ENCODE data around the gene SIRT7.

The SIRT7 gene

GRCh38 chr17:81917565-81918332, at the start of gene SIRT7:
SIRT7 (minus strand) TSS chr17:81918176; CDS start chr17:81918131, 45 bp downstream.
- DNase-seq = peak; percentile 12

- no peak for DNase-seq
Observed at GRCh38 chr17:81967244-81967532, 49.2 kb upstream of the SIRT7 start.

GRCh38 chr17:81966343-81967243, 48.6 kb upstream of the SIRT7 start:
- no peak for DNase-seq

DNA sequence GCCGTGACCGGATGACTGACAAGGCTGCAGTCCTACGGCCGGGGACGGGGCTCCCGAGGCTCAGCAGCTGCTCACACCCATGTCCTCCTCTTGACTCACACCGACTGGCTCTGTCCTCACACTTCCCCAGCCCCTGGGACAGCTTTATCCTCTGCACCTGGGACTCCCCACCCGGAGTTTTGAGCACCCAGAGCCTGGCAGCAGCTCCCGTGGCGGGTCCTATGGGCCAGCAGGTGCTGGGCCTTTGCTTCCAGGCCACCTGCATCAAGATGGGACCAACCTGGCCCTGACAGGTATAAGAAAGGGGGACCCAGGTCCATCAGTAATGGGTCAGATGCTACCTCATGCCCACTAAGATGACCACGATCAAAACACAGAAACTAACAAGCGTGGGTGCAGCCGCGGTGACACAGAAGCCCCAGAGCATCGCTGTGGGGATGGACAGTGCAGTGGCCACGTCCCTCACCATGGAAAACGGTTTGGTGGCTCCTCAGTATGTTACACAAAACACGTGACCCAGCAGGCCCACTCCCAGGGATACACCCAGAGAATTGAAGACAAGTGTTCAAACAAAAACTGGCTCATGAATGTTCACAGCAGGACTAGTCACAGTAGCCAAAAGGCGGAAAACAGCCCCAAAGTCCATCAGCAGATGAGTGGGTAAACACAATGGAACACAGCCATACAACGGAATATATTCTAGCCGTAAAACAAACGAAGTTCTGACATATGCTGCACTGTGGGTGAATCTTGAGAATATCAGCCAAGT, 46.3 kb upstream of the SIRT7 start:
- DNase-seq = no peak

DNA sequence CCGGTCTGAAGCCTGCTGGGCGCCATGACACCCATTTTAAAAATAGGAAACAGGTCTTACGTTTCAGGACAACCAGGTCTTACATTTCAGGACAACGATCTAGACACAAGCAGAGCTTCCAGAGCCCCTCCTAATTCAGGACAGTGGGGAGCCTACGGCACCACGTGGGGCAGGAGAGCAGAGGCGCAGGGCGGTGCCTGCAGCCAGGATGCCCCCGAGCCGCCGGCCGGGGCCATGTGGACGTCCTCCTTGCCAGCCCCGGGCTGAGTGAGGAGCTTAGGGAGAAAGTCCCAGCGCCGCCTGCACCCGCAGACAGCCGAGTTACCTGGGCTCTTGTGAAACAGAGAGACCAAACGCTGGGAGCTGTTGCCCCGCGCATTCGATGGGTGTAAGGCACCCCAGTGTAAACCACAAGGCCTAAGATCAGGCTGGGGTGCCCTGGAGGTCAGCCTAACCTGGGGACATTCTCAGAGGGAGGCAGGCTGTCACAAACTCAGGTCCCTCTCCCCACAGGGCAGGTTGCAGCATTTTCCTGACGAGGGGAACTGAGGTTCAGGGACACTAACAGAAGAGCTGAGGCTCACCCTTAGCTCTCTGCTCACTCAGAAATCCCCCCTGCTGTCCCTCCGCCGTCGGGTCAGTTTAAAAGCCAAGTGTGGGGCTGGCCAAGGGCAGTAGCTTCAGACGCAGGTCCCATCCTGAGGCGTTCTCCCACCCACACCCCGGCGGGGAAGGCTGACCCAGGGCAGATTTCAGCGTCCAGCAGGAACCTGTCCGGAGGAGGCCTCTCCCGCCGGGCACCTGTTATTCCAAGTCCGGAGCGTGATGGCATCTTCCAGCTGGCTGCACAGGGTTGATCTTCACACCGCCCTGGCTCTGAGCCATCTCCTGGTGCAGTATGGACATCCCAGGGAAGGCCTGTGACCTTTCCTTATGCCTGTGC, 44.8 kb upstream of the SIRT7 start:
- DNase-seq = no peak

DNA sequence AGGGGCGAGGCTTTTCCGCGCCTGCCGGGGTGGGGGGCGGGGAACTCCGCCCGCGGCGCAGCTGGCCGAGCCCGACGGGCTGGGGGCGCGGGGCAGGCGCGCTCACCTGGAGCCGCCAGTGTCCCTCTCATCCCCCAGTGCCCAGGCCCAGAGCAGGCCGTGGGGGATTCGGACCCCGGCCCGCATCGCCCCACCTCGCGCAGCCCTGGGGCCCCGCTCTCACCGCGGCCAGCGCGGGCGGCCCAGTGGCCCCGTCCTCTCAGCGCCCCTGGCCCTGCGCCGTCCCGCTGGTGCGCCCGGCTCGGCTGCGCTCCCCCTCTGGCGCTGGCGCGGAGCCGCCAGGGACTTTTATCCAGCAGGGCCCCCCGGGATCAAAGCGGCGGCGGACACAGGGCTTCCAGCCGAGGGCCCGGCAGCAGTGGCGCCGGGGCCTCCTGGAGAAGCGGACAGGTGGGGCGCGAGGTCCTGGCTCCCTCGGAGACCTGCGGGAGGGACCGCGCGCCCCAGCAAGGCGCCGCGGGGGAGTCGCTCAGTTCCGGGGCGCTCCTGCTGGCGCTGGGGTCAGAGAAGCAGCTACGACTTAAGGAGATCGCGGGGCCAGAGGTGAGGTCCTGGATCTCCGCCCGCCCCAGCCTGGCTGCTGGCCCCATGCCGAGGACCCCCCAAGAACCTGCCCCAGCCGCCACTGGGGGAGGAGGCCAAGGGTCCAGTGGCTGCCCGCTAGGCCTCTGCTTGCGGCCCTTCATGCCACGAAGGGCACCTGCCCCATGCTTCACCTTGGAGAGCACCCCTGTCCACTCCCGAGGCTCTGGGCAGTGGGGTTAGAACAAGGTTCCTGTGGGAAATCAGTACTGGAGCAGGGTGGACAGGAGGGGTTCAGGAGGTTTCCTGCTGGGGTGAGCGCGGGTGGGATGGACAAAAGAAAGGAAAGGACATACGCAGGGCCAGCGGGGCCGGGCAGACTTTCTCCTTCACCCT, 43.8 kb upstream of the SIRT7 start:
- DNase-seq = no peak

- DNase-seq = no peak
Observed at GRCh38 chr17:81961087-81961511, 43.1 kb upstream of the SIRT7 start, which contains the start of gene NOTUM. NOTUM (minus strand) TSS chr17:81961187; CDS start chr17:81960909, 278 bp downstream.

DNA sequence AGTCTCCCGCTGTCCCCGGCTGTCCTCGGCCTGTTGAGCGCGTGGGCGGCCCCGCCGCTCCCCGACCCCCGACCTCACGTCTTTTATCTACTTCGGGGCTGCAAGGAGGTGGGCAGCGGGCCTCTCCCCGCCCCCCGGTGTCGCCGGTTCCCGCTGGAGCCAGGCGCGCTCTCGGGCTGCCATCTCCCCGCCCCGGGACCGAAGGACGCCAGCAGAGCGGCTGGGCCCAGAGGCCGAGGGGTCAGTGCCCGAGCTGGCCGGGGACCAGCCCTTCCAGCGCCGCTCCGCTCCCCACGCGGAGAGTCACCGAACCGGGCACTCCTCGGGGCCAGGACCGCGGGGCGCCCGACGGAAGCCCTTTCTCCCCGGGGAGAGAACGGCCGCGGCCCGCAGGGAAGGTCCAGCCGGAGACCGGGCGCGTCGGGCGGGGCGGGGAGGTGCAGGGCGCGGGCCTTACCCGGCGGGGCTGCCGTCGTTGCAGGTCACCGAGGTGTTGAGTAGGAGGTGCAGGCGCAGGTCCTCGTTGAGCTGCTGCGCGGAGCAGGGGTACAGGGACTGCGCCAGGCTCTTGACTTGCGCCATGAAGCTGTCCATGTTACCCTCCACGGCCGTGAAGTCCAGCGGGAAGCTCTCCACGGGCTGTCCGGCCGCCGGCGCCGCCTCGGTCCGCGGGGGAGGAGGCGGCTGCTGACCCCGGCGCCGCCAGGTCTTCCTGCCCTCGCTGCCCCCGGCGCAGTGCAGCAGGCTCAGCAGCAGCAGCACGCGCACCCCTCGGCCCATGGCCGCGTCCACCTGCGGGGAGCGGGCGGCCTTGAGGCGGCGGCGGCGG, 42.4 kb upstream of the SIRT7 start:
- DNase-seq = no peak

GRCh38 chr17:81959362-81960129, 41.6 kb upstream of the SIRT7 start:
- no peak for DNase-seq

DNA sequence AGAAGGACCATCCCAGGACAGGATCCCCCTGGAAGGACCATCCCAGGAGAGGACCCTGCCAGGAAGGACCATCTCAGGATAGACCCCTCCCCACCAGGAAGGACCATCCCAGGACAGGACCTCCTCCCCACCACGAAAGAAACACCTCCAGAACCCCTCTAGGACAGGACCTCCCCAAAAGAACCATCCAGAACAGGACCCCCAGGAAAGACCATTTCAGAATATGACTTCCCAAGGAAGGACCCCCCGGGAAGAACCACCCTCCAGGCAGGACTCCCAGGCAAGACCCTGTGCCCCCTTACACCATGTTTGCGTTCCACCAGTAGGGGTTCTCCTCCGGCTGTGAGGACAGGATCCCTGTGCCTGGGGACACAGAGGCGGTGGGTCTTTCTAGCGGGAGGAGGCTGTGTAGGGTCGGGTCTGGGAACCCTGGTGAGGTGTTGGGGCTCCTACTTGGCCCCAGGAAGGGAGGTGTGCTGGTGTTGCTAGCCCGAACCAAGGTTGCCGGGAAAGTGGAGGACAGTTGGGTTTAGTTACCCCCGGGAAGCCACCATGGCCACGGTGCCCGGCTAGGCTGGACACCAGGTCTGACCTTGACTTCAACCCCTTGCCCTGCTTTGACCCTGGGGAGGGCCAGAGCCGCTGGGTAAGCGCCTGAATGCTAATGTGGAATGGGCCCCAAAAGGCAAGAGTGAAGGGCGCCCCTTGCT, 40.8 kb upstream of the SIRT7 start:
- no peak for DNase-seq

DNA sequence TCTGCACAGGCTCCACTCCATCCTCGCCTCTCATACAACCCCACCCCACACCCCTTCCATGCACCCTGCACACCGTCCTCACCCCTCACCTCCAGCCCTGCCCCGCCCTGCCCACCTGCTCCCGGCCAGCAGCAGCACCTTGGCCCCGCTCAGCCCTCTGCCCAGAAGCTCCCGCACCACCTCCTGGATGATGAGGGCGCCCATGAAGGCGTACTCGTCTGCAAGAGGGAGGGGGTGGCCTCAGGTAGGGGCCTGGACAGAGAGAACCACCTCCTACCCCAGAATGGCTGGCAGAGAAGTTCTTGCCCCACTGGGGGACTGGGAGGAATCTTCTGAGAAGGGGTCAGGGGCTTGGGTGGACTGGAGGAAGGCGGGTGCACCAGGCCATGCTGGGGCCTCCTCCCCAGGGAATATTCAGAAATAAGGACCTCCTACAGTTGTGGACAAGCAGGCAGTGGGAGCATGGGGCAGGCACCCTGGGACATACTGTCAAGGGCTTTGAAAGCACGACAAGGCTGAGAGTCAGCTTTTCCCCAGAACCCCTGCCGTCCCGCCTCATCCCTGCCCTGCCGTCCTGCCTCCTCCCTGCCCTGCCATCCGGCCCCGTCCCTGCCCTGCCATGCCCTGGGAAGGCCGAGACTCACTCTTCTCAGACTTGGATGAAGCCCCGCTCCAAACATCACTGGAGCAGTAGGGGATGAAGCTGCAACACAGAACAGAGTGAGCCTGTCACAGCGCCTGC, 39.9 kb upstream of the SIRT7 start:
- no peak for DNase-seq

- DNase-seq = no peak
Observed at GRCh38 chr17:81956607-81957589, 38.9 kb upstream of the SIRT7 start.

DNA sequence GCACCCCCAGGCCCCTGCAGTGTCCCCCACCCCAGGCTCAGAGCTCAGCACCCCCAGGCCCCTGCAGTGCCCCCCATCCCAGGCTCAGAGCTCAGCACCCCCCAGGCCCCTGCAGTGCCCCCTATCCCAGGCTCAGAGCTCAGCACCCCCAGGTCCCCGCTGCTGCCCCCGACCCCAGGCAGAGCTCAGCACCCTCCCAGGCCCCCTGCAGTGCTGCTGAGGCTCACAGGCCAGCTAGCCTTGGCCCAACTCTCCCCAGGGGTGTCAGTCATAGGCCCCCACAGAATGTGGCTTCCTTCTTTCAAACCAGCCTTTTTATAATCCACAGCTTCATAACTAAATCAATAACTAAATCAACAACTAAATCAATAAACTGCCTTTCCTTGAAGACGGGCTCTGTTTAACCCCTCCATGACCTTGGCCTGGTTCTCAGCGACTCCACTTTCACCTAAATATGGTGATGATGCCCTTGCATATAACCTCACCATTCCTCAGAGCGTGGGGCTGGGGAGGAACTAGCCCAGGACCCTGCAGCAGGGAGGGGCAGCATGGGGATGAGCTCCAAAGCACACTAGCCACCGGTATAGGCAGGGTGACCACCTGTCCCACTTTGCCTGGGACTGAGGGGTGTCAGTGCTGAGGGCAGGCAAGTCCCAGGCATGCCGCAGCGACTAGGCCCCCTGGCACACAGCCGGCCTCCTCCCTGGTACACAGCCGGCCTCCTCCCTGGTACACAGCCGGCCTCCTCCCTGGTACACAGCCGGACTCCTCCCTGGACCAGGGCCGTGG, 38.0 kb upstream of the SIRT7 start:
- DNase-seq = no peak

- no peak for DNase-seq
Observed at GRCh38 chr17:81955058-81955681, 37.2 kb upstream of the SIRT7 start.

Measured in NCI-H446 treated with DMSO at 0.1 percent for 48 hours (cell line).